ENCODE results near the gene ALKBH7.
"Not testable (repeated sequence)": the region's sequence is repeated elsewhere in the genome, so short reads cannot be mapped to it uniquely, and the experiment has no call there.

Gene ALKBH7

DNA sequence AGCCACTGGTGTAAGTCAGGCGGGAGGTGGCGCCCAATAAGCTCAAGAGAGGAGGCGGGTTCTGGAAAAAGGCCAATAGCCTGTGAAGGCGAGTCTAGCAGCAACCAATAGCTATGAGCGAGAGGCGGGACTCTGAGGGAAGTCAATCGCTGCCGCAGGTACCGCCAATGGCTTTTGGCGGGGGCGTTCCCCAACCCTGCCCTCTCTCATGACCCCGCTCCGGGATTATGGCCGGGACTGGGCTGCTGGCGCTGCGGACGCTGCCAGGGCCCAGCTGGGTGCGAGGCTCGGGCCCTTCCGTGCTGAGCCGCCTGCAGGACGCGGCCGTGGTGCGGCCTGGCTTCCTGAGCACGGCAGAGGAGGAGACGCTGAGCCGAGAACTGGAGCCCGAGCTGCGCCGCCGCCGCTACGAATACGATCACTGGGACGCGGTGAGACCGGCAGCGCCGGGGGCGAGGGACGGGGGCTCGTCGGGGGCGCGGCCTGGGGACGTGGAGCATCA is at the start of gene ALKBH7:
Gene ALKBH7 (plus strand): TSS at position 201 of the 502 bp plus-strand sequence. CDS start 27 bp downstream, at position 228.
- DNase-seq = peak; percentile 98

- no peak for DNase-seq
Observed at GRCh38 chr19:6324757-6325156, 47.8 kb upstream of the ALKBH7 start.

- no peak for DNase-seq
Observed at GRCh38 chr19:6325614-6326013, 47.0 kb upstream of the ALKBH7 start.

GRCh38 chr19:6326815-6327214 is 45.8 kb upstream of the ALKBH7 start:
- no peak for DNase-seq

DNA sequence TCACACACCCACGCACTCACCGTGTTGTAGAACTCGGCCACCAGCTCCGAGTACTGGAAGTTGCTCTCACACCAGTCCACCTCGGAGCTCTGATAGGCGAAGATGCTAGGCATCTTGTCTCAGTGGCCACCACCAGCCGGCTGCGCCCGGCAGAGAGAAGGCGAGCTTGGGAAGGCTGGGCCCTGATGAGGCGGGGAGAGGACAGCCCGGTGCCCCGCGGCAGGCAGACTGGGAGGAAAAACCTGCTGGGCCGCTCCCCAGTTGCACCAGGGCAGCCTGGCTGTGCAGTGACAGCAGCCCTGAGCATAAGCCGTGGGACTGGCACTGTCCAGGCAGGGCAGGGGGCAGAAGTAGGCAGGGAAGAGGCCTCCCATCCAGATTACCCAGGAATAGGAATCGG is 39.2 kb upstream of the ALKBH7 start, which contains the start of gene ACER1:
Gene ACER1 (minus strand): TSS at position 174 of the 400 bp plus-strand sequence. CDS start 61 bp downstream, at position 113.
- DNase-seq = no peak

GRCh38 chr19:6334490-6335285 is 37.9 kb upstream of the ALKBH7 start:
- no peak for DNase-seq

GRCh38 chr19:6340493-6341201 is 31.9 kb upstream of the ALKBH7 start:
- no peak for DNase-seq

DNA sequence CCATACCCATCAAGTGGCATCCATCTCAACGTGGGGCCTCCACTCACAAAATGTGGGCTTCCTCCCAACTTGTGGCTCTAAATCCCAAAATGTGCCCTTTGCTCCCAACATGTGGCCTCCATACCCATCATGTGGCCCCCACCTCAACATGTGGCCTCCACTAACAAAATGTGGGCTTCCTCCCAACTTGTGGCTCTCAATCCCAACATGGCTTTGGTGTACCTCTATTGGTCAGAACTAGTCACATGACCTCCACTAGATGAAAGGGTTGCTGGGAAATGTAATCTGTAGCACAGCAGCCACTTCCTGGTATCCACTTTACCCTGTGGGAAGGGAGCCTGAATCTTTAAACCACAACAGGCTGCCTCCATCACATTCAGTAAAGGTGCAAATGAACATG is 29.1 kb upstream of the ALKBH7 start:
- DNase-seq = no peak

GRCh38 chr19:6349271-6349670 is 23.3 kb upstream of the ALKBH7 start:
- not testable (repeated sequence) for DNase-seq

DNA sequence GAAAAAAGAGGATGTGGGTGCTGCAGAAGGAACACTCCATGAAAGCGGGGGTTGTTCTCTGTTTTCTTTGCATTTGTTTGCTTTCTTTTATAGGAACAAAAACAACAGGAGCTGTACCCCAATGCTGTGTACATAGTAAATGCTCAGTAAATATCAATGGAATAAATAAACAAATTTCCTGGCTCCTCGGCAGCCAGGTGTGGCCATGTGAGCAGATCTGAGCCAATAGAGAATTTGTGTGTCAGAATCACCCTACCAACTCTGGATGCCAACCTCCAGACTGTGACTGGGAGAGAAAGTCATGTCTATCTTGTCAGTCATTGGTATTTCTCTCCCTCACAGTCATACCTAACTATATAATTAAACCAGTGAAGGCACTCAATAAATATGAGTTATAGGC is 21.9 kb upstream of the ALKBH7 start:
- no peak for DNase-seq

DNA sequence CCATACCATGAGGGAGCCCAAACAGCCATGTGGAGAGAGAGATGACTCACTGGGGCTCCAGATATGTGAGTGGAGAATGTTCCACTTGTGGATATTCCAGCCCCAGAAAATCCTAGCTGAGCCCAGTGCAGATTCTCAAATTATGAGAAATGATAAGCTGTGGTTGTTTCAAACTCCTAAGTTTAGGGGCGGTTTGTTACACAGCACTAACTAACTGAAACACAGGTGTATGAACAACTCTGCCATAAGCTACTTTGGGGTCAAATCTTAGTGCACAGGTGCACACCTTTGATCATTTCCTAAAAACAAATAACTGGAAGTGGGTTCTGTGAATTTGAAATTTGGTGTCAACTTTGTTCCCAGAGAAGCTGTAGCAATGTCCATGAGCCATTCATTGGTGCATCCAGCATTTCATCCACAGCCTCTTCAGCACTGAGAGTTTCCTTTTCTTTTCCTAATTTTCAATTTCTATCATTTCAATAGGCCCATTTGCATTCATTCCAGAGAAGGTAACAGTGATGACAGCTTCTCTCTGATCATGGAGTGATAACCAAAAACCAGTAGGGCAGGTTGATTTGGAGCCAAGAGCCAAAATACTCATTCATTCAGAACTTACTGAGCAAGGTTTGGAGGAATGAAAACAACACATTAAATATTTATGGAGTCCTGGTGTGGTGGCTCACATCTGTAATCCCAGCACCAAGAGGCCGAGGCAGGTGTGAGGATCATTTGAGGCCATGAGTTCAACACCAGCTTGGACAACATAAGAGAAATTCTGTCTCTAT is 20.0 kb upstream of the ALKBH7 start:
- DNase-seq = no peak

- no peak for DNase-seq
Observed at GRCh38 chr19:6354098-6354674, 18.4 kb upstream of the ALKBH7 start.

- DNase-seq = not testable (repeated sequence)
Observed at GRCh38 chr19:6355321-6356040, 17.1 kb upstream of the ALKBH7 start.

GRCh38 chr19:6357174-6357573 is 15.4 kb upstream of the ALKBH7 start:
- DNase-seq = no peak

DNA sequence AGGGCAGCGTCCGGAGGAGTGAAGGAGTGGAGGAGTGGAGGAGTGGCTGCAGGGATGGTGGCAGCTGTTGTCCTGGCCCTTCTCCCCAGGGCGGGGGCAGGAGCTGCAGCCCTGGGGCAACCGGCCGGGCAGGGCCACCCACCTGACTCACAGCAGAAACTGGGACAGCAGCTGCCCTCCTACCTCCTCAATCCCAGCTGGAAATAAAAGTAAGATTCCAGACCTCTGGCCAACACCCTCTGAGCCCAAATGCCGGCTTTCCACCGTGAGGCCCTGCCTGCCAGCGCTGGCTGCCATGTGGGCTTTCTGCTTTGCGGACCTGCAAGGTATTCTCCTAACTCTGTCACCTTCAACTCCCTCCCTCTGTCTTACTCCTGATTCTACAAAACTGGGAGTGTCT is 14.6 kb upstream of the ALKBH7 start:
- DNase-seq = no peak

DNA sequence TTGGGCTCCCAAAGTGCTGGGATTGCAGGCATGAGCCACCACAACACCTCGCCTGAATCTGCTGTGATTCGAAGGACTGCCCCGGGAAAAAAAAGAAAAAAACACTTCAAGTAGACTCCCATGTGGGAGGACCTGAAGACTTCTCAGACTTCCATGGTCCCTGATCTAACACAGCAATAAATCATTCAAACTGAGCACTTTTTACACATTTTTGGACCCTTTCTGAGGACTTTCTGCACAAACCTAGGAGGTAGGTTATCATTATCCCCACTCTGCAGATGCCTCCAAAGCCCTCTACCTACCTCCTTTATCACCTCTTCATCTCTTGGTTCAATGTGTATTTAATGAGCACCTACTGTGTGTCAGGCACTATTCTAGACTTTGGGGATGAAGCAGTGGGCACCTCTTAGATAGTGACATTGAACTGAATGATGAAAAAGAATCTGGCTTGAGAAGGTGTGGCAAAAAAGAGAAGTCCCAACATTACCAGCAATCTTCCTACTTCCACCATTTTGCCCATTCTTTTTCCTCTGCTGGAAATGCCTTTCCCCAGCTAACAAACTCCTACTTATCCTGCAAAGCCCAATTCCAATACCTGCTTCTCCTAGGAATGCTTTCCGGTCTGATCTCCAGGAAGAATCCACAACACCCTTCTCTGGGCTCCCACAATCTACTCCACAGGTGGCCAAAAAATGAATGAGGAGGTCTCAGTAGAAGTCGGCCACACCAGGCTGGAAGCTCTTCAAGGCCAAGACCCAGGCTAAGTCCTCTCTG is 12.8 kb upstream of the ALKBH7 start:
- no peak for DNase-seq

DNA sequence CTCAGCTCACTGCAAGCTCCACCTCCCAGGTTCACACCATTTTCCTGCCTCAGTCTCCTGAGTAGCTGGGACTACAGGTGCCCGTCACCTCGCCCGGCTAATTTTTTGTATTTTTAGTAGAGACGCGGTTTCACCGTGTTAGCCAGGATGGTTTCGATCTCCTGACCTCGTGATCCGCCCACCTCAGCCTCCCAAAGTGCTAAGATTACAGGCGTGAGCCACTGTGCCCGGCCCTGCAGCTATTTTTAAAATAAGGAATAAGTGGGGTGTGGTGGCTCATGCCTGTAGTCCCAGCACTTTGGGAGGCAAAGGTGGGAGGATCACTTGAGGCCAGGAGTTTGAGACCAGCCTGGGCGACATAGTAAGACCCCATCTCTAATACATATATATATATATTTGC is 12.1 kb upstream of the ALKBH7 start:
- not testable (repeated sequence) for DNase-seq

DNA sequence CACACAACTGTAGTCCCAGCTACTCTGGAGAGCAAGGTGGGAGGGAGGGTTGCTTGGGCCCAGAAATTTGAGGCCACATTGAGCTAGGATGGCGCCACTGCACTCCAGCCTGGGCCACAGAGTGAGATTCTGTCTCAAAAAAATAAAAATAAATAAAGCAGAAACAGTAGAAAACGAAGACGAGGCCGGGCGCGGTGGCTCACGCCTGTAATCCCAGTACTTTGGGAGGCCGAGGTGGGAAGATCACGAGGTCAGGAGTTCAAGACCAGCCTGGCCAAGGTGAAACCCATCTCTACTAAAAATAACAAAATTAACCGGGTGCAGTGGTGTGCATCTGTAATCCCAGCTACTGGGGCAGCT is 11.8 kb upstream of the ALKBH7 start:
- not testable (repeated sequence) for DNase-seq

DNA sequence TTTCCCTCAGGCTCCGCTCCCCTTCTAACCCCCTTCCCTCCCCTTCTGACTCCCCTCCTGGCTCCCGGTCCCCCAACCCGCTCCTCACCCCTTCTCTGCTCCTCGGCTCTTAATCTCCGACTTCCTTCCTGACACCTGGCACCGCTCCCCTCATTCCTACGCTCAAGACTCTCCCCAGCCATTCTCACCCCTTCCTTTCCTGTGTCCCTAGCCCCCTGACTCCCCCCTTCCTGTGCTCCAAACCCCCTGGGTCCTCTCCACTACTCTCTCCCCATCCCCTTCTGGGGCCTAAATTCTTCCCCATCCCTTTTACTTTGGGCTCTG is 10.6 kb upstream of the ALKBH7 start:
- DNase-seq = no peak

- DNase-seq = no peak
Observed at GRCh38 chr19:6362351-6362801, 10.2 kb upstream of the ALKBH7 start.

GRCh38 chr19:6364353-6364752 is 8.2 kb upstream of the ALKBH7 start:
- DNase-seq = no peak

All from GDM1 (cell line).